HepG2 (cell line): Measurements from ENCODE around the gene SCGB1C1. TPM values are rescaled to one million over a fixed set of nuclear protein-coding genes. Genes with fewer than 3 reads are reported as not detected.

Experiments
- BHLHE40 ChIP-seq: IDR thresholded peaks from 2 replicates; pipeline ENCODE4 v1.6.1; 2011; ENCODE audit warnings: low read length, improper control_type of control experiment
- CENPX ChIP-seq: sonication (generic); formaldehyde crosslinking; IDR thresholded peaks from 2 replicates; pipeline ENCODE4 v1.9.0; 2021; ENCODE audit warnings: mild to moderate bottlenecking, missing genetic modification reagents, moderate library complexity
- DR1 ChIP-seq: sonication (generic); formaldehyde crosslinking; IDR thresholded peaks from 2 replicates; pipeline ENCODE4 v1.8.0; 2021; ENCODE audit warnings: mild to moderate bottlenecking, missing genetic modification reagents, inconsistent platforms
- FOSL1 ChIP-seq: sonication (generic); formaldehyde crosslinking; IDR thresholded peaks from 2 replicates; pipeline ENCODE4 v1.9.0; 2021; ENCODE audit warnings: missing genetic modification reagents, borderline replicate concordance
- GABPB1 ChIP-seq: IDR thresholded peaks from 2 replicates; pipeline ENCODE4 v1.6.1; 2016; ENCODE audit warnings: mild to moderate bottlenecking, missing genetic modification reagents, moderate library complexity, missing compliant biosample characterization
- MAFK ChIP-seq, 2 experiments: IDR thresholded peaks in 1 of 2; conservative IDR thresholded peaks in 1 of 2; 2 replicates each; pipeline ENCODE4 v1.6.1; 2011; ENCODE audit warnings: improper control_type of control experiment in 2 of 2, low read length in 2 of 2
- NFKBIZ ChIP-seq: IDR thresholded peaks from 2 replicates; pipeline ENCODE4 v1.6.1; 2018; ENCODE audit warnings: missing genetic modification reagents, missing compliant biosample characterization
- PHF8 ChIP-seq: sonication (generic); formaldehyde crosslinking; IDR thresholded peaks from 2 replicates; pipeline ENCODE4 v1.5.0; 2020; ENCODE audit warnings: missing genetic modification reagents
- RBM22 ChIP-seq: fragments of 200-400 bp; formaldehyde crosslinking; optimal IDR thresholded peaks from 2 replicates; pipeline ENCODE3; 2017; ENCODE audit warnings: mild to moderate bottlenecking, low read length, moderate library complexity
- RBM39 ChIP-seq: fragments of 200-400 bp; formaldehyde crosslinking; IDR thresholded peaks from one replicate; pipeline ENCODE4 v1.6.1; 2018; ENCODE audit warnings: antibody characterized with exemption, mild to moderate bottlenecking, low read depth, low read length; ENCODE audit not compliant: poor library complexity, severe bottlenecking
- SP4 ChIP-seq: sonication (generic); formaldehyde crosslinking; IDR thresholded peaks from 2 replicates; pipeline ENCODE4 v1.8.1; 2023; ENCODE audit warnings: mild to moderate bottlenecking, missing genetic modification reagents
- TARDBP ChIP-seq: sonication (generic); formaldehyde crosslinking; IDR thresholded peaks from 2 replicates; pipeline ENCODE4 v1.8.0; 2022; ENCODE audit warnings: mild to moderate bottlenecking, missing genetic modification reagents
- THAP11 ChIP-seq: IDR thresholded peaks from 2 replicates; pipeline ENCODE4 v1.6.1; 2016; ENCODE audit warnings: missing biosample characterization, missing genetic modification reagents
- ZBTB20 ChIP-seq: sonication (generic); formaldehyde crosslinking; IDR thresholded peaks from 2 replicates; pipeline ENCODE4 v1.8.1; 2023; ENCODE audit warnings: missing genetic modification reagents, low read depth, mild to moderate bottlenecking, borderline replicate concordance
- ZNF30 ChIP-seq: sonication (generic); formaldehyde crosslinking; IDR thresholded peaks from 2 replicates; pipeline ENCODE4 v1.5.0; 2020; ENCODE audit warnings: mild to moderate bottlenecking, missing genetic modification reagents
- ZNF326 ChIP-seq: sonication (generic); formaldehyde crosslinking; IDR thresholded peaks from 2 replicates; pipeline ENCODE4 v1.4.0; 2020; ENCODE audit warnings: missing genetic modification reagents, borderline replicate concordance
- ZNF460 ChIP-seq: sonication (generic); formaldehyde crosslinking; IDR thresholded peaks from 2 replicates; pipeline ENCODE4 v1.5.1; 2020; ENCODE audit warnings: missing genetic modification reagents, mild to moderate bottlenecking, borderline replicate concordance
- ZNF547 ChIP-seq: sonication (generic); formaldehyde crosslinking; IDR thresholded peaks from 2 replicates; pipeline ENCODE4 v1.5.1; 2020; ENCODE audit warnings: mild to moderate bottlenecking, missing genetic modification reagents
- ZNF570 ChIP-seq: sonication (generic); formaldehyde crosslinking; IDR thresholded peaks from 2 replicates; pipeline ENCODE4 v1.4.0; 2020; ENCODE audit warnings: mild to moderate bottlenecking, missing genetic modification reagents, borderline replicate concordance
- polyA plus RNA-seq, 8 experiments: library from polyadenylated mRNA; depleted of rRNA in 3 of 8; stranded (reverse) in 7 of 8; unstranded in 1 of 8; fragments of >200 nt; fragmentation: Illumina TruSeq in 4 of 8; extraction: Trizol in 4 of 8; gene quantifications; 2 replicates each; pipeline versions ENCODE4 v1.2.1 to v1.2.3, GENCODE V29; 2011 to 2016; ENCODE audit warnings: low read depth in 4 of 8, missing spikeins in 1 of 8, mixed read lengths in 1 of 8; ENCODE audit not compliant: insufficient read depth in 1 of 8
- total RNA-seq, 5 experiments: library from RNA; depleted of rRNA; stranded (reverse); fragments of >200 nt; fragmentation: Illumina TruSeq; extraction: Trizol; gene quantifications; 2 replicates each; pipeline ENCODE4 v1.2.3, GENCODE V29; 2016; ENCODE audit warnings: low read depth in 1 of 5
- TF ChIP-seq, protein P1 (sequence below): sonication (generic); formaldehyde crosslinking; IDR thresholded peaks from 2 replicates; pipeline ENCODE4 v1.5.0; 2020; ENCODE audit warnings: mild to moderate bottlenecking, missing genetic modification reagents, borderline replicate concordance
- TF ChIP-seq, protein P2 (sequence below): sonication (generic); formaldehyde crosslinking; conservative IDR thresholded peaks from 2 replicates; pipeline ENCODE4 v1.4.0; 2020; ENCODE audit warnings: missing genetic modification reagents
- TF ChIP-seq, protein P3 (sequence below): IDR thresholded peaks from 2 replicates; pipeline ENCODE4 v1.6.1; 2016; ENCODE audit warnings: missing compliant biosample characterization, missing genetic modification reagents, borderline replicate concordance

Gene SCGB1C1
- total and polyA plus RNA-seq, 2 of the 13 experiments (the other 11 are each of a cell fraction or from before 2014, with no cell fraction given) = not detected

DNA sequence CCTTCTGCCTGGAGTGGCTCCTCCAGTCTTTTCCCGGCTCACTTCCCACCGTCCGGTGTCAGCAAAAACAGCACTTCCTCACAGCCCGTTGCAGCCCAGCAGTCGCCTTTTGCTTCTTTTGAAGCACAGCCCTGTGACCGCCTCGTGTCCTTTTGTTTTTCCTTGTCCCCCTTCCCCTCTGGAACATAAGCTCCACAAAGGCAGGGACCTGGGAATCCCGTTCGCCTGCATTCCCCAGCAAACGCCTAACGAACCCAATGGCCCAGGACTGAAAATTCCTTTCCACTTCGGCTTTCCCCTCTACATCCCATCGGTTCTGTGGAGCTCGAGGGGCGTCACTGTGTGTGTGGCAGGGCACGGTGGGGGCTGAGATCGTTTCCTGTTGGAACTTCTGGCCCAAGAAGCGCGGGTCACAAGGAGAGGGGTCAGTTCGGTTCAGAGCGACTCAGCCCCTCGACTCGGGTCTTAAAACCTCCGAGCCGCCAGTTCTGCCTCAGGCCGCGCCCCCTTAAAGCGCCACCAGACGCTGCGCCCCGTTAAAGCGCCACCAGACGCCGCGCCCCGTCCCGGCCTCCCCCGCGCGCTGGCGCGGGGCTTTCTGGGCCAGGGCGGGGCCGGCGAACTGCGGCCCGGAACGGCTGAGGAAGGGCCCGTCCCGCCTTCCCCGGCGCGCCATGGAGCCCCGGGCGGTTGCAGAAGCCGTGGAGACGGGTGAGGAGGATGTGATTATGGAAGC is 15.5 kb downstream of the SCGB1C1 start (continued):
- TF ChIP-seq, protein P1, sequence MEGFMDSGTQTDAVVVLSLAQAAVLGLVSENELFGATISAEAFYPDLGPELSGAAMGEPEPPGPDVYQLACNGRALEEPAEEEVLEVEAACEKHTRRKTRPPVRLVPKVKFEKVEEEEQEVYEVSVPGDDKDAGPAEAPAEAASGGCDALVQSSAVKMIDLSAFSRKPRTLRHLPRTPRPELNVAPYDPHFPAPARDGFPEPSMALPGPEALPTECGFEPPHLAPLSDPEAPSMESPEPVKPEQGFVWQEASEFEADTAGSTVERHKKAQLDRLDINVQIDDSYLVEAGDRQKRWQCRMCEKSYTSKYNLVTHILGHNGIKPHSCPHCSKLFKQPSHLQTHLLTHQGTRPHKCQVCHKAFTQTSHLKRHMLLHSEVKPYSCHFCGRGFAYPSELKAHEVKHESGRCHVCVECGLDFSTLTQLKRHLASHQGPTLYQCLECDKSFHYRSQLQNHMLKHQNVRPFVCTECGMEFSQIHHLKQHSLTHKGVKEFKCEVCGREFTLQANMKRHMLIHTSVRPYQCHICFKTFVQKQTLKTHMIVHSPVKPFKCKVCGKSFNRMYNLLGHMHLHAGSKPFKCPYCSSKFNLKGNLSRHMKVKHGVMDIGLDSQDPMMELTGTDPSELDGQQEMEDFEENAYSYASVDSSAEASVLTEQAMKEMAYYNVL (CRISPR knock-in tag) = no peak
- TF ChIP-seq PHF8 (CRISPR knock-in tag) = peak; percentile 81
- TF ChIP-seq CENPX = no peak
- peak; percentile 80 for TF ChIP-seq GABPB1
- TF ChIP-seq THAP11 (CRISPR knock-in tag) = peak; percentile 80
- no peak for TF ChIP-seq BHLHE40
- TF ChIP-seq ZNF547 (CRISPR knock-in tag) = no peak
- TF ChIP-seq ZNF326 (CRISPR knock-in tag) = no peak
- no peak for TF ChIP-seq ZNF460 (CRISPR knock-in tag)
- TF ChIP-seq SP4 (CRISPR knock-in tag) = peak; percentile 61
- TF ChIP-seq RBM22 = peak; percentile 12
- peak; percentile 55 for TF ChIP-seq RBM39
- 0 out of 2 replicates have a peak, but pooled peaks have one; percentile 53 for TF ChIP-seq TARDBP (CRISPR knock-in tag)
- 0 out of 2 replicates have a peak, but pooled peaks have one; percentile 33 for TF ChIP-seq ZBTB20
- TF ChIP-seq ZNF30 = 0 out of 2 replicates have a peak, but pooled peaks have one; percentile 61
- TF ChIP-seq, protein P2, sequence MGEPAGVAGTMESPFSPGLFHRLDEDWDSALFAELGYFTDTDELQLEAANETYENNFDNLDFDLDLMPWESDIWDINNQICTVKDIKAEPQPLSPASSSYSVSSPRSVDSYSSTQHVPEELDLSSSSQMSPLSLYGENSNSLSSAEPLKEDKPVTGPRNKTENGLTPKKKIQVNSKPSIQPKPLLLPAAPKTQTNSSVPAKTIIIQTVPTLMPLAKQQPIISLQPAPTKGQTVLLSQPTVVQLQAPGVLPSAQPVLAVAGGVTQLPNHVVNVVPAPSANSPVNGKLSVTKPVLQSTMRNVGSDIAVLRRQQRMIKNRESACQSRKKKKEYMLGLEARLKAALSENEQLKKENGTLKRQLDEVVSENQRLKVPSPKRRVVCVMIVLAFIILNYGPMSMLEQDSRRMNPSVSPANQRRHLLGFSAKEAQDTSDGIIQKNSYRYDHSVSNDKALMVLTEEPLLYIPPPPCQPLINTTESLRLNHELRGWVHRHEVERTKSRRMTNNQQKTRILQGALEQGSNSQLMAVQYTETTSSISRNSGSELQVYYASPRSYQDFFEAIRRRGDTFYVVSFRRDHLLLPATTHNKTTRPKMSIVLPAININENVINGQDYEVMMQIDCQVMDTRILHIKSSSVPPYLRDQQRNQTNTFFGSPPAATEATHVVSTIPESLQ (CRISPR knock-in tag) = no peak
- TF ChIP-seq DR1 = peak; percentile 49; the same call in 1 of the 2 replicates
- TF ChIP-seq, protein P3, sequence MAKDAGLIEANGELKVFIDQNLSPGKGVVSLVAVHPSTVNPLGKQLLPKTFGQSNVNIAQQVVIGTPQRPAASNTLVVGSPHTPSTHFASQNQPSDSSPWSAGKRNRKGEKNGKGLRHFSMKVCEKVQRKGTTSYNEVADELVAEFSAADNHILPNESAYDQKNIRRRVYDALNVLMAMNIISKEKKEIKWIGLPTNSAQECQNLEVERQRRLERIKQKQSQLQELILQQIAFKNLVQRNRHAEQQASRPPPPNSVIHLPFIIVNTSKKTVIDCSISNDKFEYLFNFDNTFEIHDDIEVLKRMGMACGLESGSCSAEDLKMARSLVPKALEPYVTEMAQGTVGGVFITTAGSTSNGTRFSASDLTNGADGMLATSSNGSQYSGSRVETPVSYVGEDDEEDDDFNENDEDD (CRISPR knock-in tag) = peak; percentile 77; the same call in 1 of the 2 replicates
- TF ChIP-seq ZNF570 (CRISPR knock-in tag) = no peak
- TF ChIP-seq FOSL1 = no peak
- TF ChIP-seq MAFK (conservative IDR thresholded peaks at IDR 0.05 in 1 of 2, IDR thresholded peaks at IDR 0.05 in 1 of 2; ENCODE audit: low read length in 2 of 2) = no peak
- TF ChIP-seq NFKBIZ (CRISPR knock-in tag) = no peak
